Dedifferentiated amniotic fluid mesenchymal stem cell (primary cell): Measurements from ENCODE around the gene CTSG.
"Not testable (repeated sequence)": the region's sequence is repeated elsewhere in the genome, so short reads cannot be mapped to it uniquely, and the experiment has no call there.

Experiments used
- DNase-seq: peaks from one replicate; pipeline ENCODE4 v3.0.0-alpha.2; 2016; ENCODE audit errors: extremely low spot score

Gene CTSG

GRCh38 chr14:24576182-24576581 is at the start of gene CTSG:
Gene CTSG (minus strand): TSS chr14:24576250. CDS start chr14:24576223, 27 bp downstream.
- no peak for DNase-seq

GRCh38 chr14:24613747-24614146 is 37.7 kb upstream of the CTSG start:
- DNase-seq: no peak

GRCh38 chr14:24613241-24613640 is 37.2 kb upstream of the CTSG start:
- DNase-seq: no peak

- DNase-seq: no peak
Measured at GRCh38 chr14:24612196-24612595, 36.1 kb upstream of the CTSG start.

- DNase-seq: no peak
Measured at GRCh38 chr14:24609655-24610344, 33.8 kb upstream of the CTSG start, which contains the start of gene GZMH. Gene GZMH (minus strand): TSS chr14:24609685. CDS start chr14:24609613, 72 bp downstream.

- no peak for DNase-seq
Measured at GRCh38 chr14:24607635-24608514, 31.8 kb upstream of the CTSG start.

- DNase-seq: no peak
Measured at GRCh38 chr14:24607081-24607480, 31.0 kb upstream of the CTSG start.

- DNase-seq: no peak
Measured at GRCh38 chr14:24606297-24606696, 30.2 kb upstream of the CTSG start.

GRCh38 chr14:24605435-24606190 is 29.6 kb upstream of the CTSG start:
- DNase-seq: no peak

GRCh38 chr14:24597403-24597802 is 21.4 kb upstream of the CTSG start:
- no peak for DNase-seq

- no peak for DNase-seq
Measured at GRCh38 chr14:24595073-24595808, 19.2 kb upstream of the CTSG start.

GRCh38 chr14:24591004-24591403 is 15.0 kb upstream of the CTSG start:
- DNase-seq: not testable (repeated sequence)

GRCh38 chr14:24584402-24584801 is 8.4 kb upstream of the CTSG start:
- not testable (repeated sequence) for DNase-seq

- no peak for DNase-seq
Measured at GRCh38 chr14:24578558-24578957, 2.5 kb upstream of the CTSG start.

GRCh38 chr14:24576771-24577170 is 721 bp upstream of the CTSG start:
- DNase-seq: no peak

GRCh38 chr14:24574206-24574774 is 1.8 kb downstream of the CTSG start:
- no peak for DNase-seq

- DNase-seq: no peak
Measured at GRCh38 chr14:24566318-24566717, 9.7 kb downstream of the CTSG start.

GRCh38 chr14:24565766-24566165 is 10.3 kb downstream of the CTSG start:
- DNase-seq: no peak

GRCh38 chr14:24563505-24563904 is 12.5 kb downstream of the CTSG start:
- no peak for DNase-seq

- DNase-seq: no peak
Measured at GRCh38 chr14:24556756-24557155, 19.3 kb downstream of the CTSG start.

GRCh38 chr14:24549064-24549463 is 27.0 kb downstream of the CTSG start:
- DNase-seq: not testable (repeated sequence)
